GM18867 (cell line): Measurements from ENCODE around the gene PRPF18.

Experiments
- ATAC-seq: cut with Tn5 transposase; IDR thresholded peaks from one replicate; pipeline ENCODE4 v1.9.1; 2021; ENCODE audit warnings: mild to moderate bottlenecking, moderate library complexity; ENCODE audit not compliant: unreplicated experiment

PRPF18 gene

GRCh38 chr10:13637303-13637856, 50.6 kb downstream of the PRPF18 start:
- peak; percentile 68 for ATAC-seq

GRCh38 chr10:13637894-13638293, 51.1 kb downstream of the PRPF18 start:
- no peak for ATAC-seq

GRCh38 chr10:13642293-13642692, 55.5 kb downstream of the PRPF18 start:
- ATAC-seq, result no peak

GRCh38 chr10:13643016-13643415, 56.3 kb downstream of the PRPF18 start:
- ATAC-seq, result no peak

- no peak for ATAC-seq
Observed at GRCh38 chr10:13644866-13645265, 58.1 kb downstream of the PRPF18 start.

- ATAC-seq, result no peak
Observed at GRCh38 chr10:13648425-13648824, 61.7 kb downstream of the PRPF18 start.

- no peak for ATAC-seq
Observed at GRCh38 chr10:13649844-13650520, 63.2 kb downstream of the PRPF18 start.

GRCh38 chr10:13650961-13651360, 64.2 kb downstream of the PRPF18 start:
- ATAC-seq, result no peak

GRCh38 chr10:13651969-13652720, 65.4 kb downstream of the PRPF18 start:
- ATAC-seq, result no peak

- no peak for ATAC-seq
Observed at GRCh38 chr10:13652860-13653259, 66.1 kb downstream of the PRPF18 start.

GRCh38 chr10:13654118-13654830, 67.5 kb downstream of the PRPF18 start:
- ATAC-seq, result no peak

GRCh38 chr10:13654846-13655245, 68.1 kb downstream of the PRPF18 start:
- no peak for ATAC-seq

- ATAC-seq, result no peak
Observed at GRCh38 chr10:13656337-13657100, 69.8 kb downstream of the PRPF18 start.

GRCh38 chr10:13657101-13657680, 70.4 kb downstream of the PRPF18 start:
- no peak for ATAC-seq

GRCh38 chr10:13658264-13658663, 71.5 kb downstream of the PRPF18 start:
- no peak for ATAC-seq

GRCh38 chr10:13658871-13659685, 72.3 kb downstream of the PRPF18 start:
- no peak for ATAC-seq

GRCh38 chr10:13659887-13660550, 73.3 kb downstream of the PRPF18 start:
- peak; percentile 56 for ATAC-seq

GRCh38 chr10:13660551-13660920, 73.8 kb downstream of the PRPF18 start:
- peak; percentile 27 for ATAC-seq

GRCh38 chr10:13661256-13661655, 74.5 kb downstream of the PRPF18 start:
- ATAC-seq, result no peak
